Stimulated activated CD8-positive, alpha-beta memory T cell treated with anti-CD3 and anti-CD28 coated beads, Interleukin-15, amount 100 ng/mL, for 1 hour (primary cell): Measurements from ENCODE around the gene SKI.

ENCODE experiments used
- DNase-seq: peaks from one replicate; pipeline ENCODE4 v3.0.0-alpha.2; 2020; ENCODE audit warnings: low read depth

Gene SKI

DNA sequence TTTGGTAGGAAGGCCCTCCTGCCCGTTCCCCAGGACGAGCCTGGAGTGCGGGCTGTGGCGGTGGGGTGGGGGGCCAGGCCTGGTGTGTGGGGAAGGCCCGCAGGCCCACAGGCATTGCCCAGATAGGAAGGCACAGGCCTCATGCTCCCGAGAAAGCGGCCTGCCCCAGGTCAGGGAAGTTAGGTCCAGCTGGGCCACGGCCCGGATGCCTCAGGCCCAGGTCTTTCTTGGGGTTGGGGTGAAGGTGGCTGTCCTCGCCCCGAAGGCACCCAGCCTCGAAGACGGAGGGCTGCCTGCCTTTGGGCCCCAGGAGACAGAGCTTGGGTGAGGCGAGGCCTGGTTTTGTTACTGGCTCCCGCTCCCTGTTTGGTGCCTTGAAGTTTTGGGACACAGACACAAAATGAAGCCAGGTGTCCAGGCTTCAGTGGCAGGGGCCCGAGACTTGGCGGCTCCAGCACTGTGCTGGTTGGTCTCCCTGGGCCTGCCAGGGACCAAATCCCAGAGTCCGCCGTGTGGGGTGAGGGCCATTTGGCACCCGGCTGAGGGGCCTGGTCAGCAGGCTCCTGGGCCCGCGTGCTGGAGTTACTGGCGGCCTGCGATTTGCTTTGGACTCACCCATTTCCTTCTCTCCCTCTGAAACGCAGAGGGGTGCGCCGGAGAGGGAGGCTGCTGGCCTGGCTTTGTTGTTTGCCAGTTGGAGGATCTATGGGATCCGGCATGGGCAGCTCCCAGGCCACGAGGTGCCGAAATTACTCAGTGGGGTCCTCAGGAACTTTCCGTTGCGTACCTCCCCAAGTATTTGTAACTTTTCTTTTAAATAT lies 2.0 kb downstream of the SKI start:
- no peak for DNase-seq

DNA sequence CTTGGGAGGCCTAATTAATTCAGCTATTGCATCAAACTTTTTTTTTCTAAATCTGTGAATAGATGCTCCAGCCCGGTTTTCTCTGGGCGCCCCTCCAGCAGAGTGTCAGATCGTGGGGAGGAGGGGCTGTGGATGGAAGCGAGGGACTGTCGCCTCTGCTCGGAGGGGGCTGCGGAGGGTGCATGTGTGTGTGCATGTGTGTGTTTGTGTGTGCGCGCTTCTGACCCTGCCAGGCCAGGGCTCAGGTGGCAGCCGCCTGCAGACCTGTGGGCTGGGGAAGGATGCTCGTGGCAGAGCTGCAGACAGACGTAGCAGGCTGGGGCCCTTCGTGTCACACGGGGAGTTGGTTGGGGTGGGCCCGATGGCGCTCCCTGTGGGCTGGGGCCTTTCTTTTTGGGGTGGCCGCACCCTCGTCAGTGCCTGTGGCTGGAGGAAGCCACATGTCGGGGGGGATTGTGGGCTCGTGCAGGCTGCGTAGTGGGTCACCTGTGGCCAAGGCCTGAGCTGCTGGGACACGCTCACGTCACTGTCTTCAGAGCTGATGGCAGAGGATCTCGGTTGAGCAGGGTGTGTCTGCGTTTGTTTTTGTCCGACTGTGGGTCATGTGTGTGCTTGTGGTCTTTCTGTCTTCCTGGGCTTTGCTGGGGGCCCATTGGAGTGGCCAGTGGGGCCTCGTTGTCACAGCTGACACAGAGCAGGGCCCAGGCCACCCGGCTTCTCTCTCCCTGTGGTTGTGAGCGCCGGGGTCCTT lies 2.8 kb downstream of the SKI start:
- no peak for DNase-seq

DNA sequence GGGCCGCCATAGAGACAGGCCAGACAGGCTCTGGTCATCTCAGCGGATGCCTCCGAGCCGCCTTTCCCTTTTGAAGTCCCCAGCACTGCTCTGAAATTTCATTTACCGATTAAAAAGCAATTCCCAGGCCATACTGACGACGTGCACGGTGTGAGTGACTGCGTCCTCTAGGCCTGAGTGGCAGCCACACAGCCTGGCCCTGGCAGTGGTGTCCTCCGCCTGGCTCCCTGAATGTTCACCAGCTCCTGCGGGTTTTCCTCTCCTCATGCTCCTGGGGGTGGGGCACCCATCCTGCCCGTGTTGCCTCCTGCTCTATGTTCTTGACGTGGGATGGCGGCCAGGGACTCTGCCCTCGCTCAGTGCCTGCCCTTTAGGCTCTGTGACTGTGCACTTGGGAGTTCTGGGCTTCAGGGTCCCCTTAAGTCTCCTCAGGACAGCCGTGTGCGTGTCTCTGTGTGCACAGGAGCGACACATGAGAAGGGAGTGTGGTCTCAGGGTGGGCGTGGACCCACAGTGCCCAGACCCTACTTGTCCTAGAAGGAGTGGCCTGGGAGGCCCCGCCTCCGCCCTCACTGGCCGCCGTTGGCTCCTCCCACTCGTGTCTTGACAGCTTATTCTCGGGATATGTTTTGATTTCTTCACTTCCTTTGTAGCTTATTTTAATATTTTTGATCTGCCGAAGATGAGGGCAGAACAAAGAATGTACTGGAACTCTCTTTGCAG lies 3.6 kb downstream of the SKI start:
- DNase-seq: peak; percentile 49

DNA sequence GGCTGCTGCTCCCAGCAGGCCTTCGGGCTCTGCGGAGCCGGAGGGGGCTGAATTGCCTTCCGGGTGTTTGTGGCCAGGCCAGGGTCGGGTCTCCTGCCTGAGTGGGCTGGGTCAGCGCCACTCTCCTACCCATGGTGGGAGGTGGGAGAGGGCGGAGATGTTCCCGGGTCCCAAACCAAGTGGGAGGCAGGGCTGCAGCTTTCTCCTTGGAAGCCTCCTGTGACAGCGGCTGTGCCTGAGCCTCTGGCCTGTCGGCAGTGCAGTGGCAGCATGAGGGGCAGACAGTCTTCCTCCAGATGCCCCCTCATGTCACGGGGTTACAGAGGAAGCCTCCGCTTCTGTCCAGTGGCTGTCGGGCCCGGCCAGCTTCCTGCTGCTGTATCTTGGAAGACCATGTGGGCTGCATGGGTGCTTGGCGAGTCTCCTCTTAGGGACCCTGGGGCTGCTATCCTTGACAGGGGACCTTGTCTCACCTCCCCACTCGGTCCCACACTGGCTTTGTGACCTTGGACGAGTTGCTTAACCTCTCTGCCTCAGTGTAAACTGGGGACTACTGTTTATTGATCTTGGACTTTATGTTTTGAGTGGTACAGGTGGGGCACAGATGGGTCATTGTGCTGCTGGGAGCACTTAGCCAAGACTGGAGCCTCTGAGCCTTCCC lies 4.3 kb downstream of the SKI start:
- DNase-seq: no peak

DNA sequence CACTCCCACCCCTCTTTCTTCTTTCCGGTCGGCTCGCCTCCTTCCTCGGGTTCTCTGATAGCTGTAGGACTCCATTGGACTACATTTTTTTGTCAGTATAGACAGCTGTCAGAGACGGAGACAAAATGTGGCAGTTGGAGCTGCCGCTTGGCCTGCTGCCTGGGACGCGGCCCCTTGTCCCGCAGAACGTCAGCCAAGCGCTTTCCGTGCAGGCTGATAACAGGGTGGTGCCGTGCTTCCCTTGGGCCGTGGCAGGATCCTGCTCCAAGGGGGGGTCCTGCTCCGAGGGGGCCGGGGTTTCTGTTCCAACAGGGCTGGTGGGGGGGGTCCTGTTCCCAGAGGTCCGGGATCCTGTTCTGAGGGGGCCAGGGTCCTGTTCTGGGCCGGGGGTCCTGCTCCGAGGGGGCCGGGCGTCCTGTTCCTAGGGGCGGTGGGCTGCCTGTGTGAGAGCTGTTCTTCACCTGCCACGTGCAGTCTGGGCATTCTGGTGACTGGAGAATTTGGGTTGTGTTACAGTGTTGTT lies 4.9 kb downstream of the SKI start:
- DNase-seq: no peak

DNA sequence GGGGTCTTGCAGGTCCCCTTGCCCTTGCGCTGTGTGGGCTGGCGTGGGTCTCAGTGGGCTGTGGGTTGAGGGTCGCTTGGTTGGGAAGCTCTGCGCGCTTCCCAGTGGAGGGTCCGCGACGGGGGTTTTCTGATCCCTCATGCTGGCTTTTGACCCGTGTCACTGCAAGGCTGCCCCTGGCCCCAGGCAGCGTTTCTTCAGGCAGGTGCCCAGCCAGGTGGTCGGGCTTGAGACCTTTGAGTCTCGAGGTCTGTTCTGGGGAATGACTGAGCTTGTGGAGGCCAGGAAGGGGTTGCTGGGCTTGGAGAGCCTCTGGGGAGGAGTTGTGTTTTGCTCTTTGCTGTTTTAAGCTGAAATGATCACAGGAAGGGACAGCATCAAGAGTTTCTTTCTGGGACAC lies 5.3 kb downstream of the SKI start:
- DNase-seq: no peak

DNA sequence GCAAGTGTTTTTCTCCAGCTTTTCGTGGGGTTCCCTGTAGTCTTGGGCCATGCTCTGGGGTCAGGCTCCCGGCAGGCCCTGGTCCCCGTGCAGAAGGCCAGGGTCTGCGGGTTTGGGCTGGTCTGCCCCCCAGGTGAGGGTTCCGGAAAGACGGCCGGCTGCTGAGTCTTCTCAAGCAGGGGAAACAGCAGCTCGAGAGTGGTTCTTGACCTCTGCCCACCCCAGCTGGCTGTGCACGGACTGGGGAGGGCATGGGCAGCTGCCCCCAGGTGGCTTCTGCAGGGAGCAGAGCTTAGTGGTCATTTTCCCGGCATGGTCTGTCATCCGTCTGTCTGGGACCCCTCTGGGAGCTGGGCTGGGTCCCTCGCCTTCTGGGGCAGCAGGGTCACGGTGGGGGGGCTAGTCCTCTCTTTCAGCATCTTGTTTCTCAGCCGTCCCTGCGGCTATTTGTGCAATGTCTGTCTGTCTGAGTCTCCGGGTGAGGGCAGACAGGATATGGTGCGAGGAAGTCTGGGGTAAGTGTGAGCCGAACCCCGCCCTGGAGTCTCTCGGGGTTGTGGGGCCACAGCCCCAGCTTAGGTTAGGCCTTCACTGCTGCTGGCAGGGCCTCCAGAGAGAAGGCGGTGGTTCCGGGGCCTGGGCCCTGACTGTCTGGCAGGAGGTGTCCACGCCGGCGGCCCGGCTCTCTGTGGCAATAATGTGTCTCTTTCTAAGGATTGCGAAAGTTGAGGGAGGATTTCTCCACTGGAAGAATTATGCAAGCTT lies 6.1 kb downstream of the SKI start:
- peak; percentile 46 for DNase-seq

DNA sequence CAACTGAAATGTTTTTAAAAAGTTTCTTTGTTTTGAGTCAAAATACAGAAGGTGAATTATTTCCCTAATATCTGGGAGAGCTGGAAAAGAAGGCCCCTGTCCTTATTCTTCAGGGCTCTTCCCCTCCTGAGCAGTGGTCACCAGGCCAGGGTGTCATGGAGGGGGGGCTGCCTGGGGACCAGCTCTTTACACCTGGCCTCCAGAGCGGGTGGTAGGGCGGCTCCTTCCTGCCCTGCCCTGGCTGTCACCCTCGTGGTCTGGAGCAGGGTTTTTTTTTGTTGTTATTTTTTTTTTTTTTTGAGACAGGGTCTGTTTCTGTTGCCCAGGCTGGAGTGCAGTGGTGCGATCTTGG lies 6.6 kb downstream of the SKI start:
- DNase-seq: no peak

DNA sequence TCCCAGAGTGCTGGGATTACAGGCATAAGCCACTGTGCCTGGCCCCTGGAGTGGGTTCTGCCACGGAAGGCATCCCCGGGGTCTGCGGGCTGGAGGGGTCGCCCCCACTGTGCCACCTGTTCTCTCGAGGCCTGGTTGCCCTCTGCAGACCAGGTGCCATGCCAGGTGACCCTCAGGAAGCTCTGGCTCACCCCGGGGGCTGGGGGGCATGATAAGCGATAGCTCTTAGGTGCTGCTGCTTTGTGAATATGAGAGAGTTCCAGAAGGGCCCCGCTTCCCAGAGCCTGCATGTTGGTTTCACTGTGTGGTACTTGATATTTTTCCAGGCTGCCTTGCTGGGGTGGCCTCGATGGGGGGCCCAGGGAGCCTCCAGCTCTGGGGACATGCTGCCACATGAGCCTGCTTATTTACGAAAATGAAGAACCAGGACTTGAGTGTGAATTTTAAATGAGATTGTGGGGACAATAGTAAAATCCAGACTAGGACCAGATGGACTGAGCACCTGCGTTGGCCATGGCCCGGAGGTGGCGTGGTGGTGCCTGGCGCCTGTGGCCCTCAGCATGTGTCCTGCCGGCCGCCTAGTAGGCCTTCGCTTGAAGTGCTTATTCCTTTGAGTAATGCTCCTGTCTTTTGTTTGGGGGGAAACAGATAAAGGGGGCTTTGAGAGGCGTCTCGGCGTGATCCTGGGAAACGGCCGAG lies 7.3 kb downstream of the SKI start:
- DNase-seq: no peak

DNA sequence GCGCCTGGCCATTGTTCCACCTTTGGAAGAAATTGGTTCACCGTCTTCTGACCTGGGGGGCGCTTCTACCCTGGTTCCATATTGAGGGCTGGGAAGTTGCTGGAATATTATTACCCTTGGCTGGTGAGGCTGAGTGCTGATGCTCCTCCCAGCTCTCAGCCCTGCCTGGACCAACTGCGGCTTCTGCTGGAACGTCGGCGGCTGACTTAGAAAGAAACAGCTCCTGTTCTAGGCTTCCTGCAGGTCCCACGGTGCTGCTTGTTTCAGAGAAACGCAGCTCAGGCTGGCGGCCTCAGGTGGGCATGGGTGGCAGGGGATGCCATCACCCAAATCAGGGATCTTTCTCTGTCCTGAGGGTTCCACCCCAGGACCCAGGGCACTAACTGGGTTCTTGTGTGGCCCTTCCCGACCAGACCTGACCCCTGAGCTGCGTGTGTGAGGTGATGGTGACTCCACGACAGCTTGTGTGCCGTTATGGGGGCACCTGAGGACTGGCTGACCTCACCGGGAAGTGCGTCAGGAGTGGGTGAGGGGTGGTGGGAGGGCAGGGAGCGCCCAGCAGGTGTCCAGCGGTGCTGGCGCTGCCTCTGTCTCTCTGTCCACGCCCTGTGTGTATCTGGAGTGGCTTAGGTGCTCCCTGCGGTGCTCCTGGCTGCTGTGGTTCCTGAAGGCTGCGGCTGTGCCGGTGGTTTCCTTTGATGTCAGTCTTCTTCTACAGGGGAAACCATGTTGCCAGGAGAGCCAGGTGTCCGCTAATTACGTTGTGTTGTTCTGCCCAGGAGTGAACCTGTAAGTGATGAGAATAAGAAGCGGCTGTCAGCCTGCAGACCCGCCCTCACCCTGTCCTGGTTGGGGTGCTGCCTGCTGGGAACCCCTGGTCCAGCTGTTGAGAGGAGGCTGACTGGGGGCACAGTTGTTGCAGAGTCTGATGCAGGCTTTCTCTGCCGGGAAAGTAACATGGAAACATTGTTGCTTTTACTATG lies 8.9 kb downstream of the SKI start:
- DNase-seq: no peak

DNA sequence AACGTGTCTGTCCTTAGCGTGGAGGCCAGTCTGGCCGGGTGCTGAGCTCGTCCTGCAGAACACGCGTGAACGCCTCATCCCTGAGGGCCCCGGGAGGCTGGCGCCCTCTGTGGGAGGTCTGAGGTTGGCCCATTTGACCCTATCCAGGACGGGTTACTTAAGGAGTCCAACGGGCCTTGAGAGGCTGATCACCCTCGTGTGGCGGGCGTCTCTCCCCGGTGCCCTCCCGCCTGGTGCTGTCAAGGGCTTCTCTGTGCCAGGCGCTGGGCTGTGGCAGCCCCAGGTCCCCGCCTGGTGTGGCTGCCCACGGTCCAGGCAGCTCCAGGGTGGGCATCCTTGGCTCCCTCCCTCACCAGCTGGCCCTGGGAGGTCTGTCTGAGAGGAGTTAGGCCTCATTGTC lies 9.7 kb downstream of the SKI start:
- DNase-seq: no peak

DNA sequence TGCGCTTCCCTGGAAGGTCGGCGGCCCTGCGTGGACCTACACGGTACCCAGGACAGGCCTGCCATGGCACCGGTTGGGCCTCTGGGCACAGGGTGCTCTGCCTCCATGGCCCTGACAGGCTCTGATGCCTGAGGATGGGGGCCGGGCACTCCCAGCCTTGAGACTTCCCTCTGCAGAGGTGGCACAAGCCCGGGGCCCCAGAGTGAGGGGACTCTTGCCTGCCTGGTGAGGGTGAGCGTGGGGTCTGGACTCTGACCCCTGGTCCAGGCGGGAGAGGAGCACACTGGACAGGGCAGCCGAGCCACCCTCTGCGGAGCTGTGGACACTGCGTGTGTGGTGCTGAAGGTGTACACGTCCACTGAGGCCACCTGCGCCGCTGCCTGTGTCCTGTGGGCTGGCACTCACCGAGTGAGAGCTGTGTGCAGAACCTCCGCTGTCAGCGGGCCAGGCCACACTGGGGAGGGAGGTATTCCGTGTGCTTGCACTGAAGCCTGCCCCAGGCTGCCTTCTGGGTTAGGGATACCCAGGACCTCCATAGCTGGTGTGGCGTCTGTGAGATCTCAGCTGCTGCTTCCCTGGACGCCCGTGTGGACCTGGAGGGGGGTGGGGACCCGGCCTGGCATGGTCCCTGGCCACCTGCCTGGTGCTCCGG lies 10.4 kb downstream of the SKI start:
- no peak for DNase-seq

DNA sequence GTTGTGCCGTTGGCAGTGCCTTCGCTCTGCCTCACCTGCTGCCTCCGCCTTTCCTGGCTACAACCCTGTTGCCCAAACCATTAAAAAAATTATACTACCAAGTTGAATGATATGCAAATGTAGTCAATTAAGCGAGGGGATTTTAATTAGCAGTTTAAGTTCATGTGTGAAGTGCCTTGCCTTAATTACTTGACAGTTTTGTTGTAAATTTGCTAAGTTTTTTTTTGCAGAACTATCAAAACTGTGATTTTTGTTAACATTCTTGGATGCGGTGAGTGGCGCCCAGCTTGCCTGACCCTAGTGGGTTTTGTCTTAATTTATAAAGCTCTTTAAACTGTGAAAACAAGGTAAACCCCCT lies 10.9 kb downstream of the SKI start:
- no peak for DNase-seq

DNA sequence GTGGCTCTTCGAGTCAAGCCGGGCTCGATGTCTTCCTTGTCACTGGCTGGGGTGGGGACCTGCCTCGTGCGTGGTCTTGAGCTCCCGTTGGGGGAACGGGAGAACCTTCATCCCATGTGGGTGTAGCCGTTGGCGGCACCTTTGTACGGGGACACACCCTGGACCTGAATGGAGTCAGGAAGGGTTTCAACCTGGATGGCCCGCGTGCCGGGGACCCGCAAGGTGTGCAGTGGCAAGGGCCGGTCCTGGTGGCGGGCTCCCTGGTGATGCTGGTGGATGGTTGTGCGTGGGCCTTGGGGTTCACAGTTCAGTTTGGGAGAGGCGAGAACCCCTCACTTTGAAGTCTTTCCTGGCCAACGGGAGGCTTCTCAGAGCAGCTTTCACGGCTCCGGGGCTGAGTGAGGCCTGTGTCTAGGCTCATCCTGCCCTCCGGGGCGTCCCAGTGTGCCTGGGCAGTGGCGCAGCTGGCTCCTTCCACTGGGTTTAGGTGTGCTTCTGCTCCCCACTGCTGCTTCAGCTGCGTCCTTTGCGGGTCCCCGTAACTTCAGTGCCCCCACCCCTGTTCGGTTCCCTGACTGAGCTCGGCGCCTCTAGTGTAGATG lies 11.4 kb downstream of the SKI start:
- no peak for DNase-seq

DNA sequence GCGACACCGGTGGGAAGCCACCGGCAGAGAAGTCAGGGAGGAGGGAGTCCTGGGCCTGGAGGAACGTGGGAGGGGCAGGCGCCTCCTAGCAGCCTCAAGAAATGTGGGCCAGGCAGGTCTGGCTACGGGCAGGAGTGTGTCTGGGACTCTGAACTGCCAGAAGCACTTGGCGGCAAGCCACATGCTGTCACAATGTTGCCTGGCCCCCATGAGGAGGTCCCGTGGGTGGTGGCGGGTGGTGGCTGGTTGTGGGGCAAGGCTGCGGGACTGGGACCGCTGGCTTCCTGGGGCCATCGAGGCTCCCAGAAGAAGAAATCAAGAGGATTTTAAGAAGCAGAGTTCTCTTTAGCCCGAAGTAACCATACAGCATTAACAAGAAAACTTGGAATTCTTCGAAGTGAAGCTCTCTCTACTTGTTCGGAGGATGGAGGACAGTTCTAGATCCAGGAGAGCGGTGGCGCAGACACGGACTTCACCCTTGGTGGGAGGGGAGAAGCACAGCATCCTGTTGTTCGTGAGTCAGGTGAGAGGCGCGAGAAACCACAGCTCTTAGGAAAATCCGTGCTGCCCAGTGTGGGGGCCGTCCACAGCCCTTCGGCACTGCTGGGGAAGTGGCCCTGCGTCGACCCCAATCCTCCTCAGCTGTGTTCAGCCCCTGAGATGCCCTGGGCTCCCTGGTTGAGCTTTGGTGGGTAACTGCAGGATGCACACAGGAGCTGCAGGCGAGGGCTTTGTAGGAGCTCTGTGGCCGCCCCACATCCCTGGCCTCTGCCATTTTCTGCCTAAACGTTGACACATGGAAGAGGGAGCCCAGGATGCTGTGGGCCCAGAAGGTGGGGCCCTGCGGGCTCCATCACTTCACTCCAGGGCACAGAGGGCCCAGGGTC lies 12.4 kb downstream of the SKI start:
- no peak for DNase-seq

DNA sequence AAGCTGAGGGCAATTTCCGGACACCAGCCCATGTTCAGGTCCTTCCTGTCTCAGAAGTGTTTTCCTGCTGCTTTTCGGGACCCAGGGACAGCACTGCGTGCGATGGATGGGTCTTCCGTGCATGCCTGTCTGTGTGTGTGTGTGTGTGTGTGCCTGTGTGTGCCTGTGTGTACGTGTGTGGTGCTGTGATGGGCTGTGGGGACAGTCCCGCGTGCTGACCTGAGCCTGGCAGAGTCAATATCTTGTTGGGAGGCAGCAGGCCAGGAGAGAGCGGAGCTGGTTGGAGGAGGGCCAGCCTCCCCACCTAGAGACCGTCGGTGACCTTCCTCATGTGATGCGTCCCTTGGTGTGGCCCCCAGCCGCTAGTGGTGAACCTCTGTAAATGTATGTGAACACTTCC lies 13.7 kb downstream of the SKI start:
- DNase-seq: no peak

DNA sequence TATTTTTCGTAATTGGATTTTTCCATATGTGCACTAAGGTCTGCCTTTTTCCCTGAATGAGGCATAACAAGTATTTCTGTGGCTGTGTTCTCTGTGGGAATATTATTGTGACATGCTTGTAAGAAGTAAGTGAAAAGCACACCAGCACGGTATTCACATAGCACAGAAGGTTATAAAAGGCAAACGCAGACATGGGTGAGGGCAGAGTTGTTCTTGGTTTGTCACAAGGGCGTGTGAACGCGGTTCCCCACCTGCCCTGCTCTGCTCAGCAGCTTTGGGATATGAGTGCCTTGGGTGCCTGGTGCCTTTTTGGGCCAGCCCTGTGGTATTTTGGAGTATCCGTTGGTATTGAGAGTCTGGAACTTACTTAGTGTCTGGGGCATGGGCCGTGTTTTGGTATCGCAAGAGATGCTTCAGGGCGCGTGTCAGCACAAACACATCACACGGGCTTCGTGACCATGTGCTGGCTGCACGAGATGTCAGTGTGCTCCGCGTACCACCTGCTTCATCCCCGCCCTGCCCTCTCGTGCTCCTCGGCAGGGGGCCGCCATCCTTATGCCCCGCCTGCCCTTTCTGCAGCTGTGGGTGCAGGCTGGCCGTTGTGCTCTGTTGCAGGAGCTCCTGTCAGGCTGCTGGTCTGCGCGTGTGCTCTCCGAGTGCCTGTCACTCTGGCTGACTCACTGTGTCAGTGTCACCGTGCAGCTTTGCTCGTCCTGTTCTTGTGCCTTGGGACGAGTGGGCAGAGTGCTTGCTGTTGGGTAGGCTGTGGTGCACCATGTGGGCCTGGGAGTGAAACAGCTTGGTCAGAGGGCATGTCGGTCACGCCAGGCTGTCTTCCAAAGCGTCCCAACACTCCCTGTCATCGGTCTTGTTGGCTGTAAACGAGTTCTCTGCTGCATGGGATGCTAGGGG lies 15.0 kb downstream of the SKI start:
- DNase-seq: no peak
